GM18507 (cell line): ENCODE data around the gene HIRA.
"Not testable (repeated sequence)": the region's sequence is repeated elsewhere in the genome, so short reads cannot be mapped to it uniquely, and the experiment has no call there.

Experiments
- DNase-seq: peaks from one replicate; pipeline ENCODE4 v3.0.0; 2011; ENCODE audit warnings: low read depth; ENCODE audit not compliant: insufficient read length; ENCODE audit errors: extremely low spot score
- FAIRE-seq: peaks from 2 replicates; lab custom pipeline; 2011; peaks lifted over from hg19 to GRCh38; lab: Jason Lieb, UNC

The HIRA gene

DNA sequence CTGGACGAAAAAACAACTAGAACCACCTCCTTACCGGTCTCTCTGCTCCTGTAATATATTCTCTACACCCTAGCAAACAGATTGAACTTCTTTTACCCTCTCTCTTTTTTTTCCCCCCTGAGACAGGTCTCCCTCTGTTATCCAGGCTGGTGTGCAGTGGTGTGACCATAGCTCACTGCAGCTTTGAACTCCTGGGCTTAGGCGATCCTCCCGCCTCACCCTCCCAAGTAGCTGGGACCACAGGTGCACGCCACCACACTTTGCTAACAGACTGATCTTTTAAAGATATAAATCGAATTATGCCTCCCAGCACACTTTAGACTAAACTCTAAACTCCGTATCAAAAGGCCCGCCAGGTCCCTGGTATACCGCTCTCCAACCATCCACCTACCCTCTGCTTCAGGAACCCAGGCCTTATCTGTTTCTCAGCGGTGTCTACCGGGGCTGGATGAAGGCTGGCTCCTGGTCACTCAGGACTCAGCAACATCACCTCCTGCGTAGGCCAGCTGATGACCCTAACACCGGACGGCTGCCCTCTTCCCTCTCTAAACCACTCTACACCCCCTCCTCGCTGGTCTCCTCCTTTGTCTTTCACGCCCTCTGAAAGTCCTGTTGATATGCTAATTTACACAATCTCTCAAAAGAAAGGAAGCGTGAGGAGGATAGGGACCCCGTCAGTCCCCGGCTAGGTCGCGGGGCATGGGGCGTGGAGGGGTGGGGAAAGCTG, 15.2 kb upstream of the HIRA start:
- DNase-seq (no peak), FAIRE-seq (no peak)

- DNase-seq, FAIRE-seq: not testable (repeated sequence)
Measured at GRCh38 chr22:19445279-19445982, 13.9 kb upstream of the HIRA start.

DNA sequence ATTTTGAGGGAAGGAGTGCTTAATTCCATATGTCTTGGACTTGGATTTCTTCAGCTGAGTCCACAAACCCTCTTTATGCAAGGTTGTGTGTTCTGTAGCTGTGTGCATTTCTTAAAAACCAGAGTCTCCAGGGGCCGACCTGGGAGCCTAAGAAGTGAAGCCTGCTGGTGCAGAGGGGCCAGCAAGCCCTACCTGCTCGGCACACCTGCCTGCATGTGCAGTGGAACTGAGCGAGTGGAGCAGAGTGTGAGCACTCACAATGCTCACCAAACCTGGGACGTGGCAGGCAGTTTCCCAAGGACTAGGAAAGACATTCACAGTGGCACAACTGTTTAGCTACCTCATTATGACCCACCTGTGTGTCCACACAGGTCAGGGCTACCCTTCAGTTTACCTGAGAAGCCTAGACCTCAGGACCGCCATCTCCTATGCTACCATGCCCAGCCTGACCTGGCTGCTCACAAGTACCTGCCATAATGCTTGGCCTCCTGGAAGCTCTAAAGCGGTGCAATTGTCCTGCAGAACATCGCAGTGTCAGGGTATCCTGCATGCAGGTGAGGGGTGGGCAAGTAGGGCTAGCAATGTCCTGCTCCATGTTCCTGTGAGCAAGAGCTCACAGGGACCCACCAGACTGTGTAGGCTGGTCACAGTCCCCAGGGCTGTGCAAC, 12.1 kb upstream of the HIRA start:
- DNase-seq (no peak), FAIRE-seq (no peak)

DNA sequence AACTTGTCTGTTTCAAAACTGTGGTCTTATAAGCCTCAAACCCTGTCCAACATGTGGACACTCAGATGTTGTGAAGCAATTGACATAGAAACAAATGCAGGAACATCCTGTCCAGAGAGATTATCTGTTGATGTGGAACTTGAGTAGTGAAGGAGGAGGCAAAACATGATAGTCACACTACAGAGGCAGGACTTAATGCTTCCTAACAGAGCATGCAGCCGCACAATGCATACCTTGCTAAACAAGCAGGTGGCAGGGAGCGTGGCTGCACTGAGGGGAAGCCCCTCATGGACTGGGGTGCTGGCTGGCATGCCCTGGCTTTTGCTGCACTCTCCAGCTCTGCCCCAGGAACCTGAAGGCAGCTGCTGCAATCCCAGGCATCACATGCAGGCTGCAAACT, 10.6 kb upstream of the HIRA start:
- DNase-seq = no peak
- FAIRE-seq = no peak

DNA sequence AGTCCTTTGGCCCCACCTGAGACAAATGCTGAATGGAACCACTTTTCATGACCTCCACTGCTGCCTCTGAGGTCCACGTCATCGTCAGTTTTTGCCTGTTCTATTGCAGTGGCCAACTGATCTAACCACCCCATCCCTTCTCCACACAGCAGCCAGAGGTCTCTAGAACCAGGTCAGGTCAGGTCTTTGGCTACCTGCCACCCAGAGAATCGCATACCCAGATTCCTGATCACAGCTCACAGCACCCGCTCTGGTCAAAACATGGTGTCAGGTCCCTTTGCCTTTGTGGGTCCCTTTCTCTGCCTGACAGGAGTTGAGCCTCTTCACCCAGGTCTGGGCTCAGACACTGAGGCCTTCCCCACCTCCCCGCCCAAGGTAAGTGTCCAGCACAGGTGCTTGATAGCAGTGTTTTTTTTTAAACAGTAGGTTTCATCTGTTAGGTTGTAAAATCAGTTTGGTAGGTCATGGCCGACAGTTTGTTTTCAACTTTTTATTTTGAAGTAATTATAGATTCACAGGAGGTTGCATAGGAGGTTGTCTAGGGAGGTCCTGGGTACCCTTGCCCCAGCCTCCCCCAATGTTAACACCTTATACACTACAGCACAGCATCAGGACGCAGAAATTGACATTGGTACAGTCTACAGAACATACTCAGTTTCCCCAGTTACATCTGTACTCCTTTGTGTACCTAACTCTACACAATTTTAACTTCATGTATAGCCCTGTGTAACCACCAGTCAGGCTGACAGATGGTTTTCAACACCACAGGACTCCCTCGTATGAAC, 9.1 kb upstream of the HIRA start:
- DNase-seq = no peak
- no peak for FAIRE-seq

DNA sequence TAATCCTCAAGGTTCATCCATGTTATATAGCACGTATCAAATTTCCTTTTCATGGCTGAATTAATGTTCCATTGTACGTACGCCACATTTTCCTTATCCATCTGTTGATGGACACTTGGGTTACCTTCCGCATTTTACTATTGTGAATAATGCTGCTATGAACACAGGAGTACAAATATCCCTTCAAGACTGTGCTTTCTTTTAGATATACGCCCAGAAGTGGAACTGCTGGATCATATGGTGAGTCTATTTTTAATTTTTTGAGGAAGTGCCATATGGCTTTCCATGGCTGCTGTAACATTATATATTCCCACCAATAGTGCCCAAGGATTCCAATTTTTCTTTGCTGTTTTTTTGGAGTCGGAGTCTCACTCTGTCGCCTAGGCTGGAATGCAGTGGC, 6.8 kb upstream of the HIRA start:
- FAIRE-seq = no peak
- no peak for DNase-seq

DNA sequence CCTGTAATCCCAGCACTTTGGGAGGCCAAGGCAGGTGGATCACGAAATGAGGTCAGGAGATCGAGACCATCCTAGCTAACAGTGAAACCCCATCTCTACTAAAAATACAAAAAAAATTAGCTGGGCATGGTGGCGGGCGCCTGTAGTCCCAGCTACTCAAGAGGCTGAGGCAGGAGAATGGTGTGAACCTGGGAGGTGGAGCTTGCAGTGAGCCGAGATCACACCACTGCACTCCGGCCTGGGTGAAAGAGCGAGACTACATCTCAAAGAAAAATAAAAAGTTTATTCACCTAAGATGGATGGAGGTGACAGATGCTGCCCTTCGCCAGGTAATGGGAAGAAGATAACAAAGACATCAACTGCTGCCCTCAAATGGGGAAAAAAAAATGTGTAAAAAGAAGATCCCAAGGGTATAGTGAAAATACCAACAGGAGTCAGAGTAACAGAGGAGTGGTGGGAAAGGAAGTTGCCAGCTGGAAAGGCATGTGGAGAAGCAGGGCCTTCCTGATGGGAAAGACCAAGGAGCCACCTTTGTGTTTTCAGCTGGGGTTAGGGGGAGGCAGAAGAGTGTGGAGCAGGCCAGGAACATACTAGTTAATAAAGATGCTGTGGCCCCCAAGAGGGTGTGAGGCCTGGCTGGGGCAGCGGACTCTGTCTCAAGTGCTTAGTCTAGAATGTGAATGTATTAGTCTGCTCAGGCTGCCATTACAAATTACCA, 5.1 kb upstream of the HIRA start:
- DNase-seq, FAIRE-seq: not testable (repeated sequence)

- FAIRE-seq = no peak
- no peak for DNase-seq
Measured at GRCh38 chr22:19434829-19435580, 3.5 kb upstream of the HIRA start.

DNA sequence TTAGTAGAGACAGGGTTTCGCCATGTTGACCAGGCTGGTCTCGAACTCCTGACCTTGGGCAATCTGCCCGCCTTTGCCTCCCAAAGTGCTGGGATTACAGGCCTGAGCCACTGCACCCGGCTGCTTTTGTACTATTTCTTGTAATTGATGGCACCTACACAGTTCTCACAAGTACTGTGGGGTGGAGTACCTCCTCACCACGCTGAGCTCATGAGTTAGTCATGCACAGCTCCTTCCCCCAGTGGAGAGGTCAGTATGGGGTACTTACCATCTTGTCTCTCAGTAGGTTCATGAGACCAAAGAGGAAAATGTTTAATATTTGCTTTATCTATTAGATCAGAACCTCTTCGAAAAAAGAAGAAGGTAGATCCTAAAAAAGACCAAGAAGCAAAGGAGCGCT, 2.9 kb upstream of the HIRA start:
- DNase-seq (no peak), FAIRE-seq (no peak)

DNA sequence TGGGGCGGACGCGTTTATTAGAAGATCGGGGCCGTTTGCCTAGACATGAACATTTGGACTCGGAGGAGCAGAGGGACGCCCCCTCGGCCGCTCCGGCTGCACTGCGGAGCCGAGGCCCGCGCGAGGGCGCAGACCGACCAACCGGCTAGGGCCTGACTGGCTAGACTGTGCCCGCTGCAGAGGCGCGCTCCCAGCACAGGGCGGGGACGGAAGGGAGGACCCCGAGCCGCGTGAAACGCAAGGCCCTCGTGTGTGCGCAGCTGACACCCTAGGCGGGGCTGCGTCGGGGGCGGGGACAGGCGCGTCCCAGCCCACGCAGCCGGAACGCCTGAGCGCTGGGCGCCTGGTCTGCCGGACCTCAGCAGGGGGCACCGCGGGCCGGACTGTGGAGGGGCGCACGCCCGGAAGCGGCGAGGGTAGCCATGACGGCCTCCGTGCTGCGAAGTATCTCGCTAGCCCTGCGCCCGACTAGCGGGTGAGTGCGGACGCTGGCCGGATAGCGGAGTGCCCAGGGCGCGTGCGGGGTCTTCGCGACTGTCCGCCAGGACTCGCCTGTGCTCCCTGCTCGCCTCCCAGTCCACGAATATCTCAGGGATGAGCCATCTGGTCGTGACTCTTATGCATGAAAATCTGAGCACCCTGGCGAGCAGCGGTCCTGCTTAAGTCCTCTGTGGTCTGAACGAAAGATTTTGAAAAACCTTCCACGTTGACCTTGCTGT, 759 bp upstream of the HIRA start, which contains the start of gene MRPL40:
MRPL40 (plus strand) TSS at position 413 of the 719 bp plus-strand sequence; CDS start at position 423, 10 bp downstream.
- FAIRE-seq = peak; percentile 94
- peak; percentile 88 for DNase-seq

DNA sequence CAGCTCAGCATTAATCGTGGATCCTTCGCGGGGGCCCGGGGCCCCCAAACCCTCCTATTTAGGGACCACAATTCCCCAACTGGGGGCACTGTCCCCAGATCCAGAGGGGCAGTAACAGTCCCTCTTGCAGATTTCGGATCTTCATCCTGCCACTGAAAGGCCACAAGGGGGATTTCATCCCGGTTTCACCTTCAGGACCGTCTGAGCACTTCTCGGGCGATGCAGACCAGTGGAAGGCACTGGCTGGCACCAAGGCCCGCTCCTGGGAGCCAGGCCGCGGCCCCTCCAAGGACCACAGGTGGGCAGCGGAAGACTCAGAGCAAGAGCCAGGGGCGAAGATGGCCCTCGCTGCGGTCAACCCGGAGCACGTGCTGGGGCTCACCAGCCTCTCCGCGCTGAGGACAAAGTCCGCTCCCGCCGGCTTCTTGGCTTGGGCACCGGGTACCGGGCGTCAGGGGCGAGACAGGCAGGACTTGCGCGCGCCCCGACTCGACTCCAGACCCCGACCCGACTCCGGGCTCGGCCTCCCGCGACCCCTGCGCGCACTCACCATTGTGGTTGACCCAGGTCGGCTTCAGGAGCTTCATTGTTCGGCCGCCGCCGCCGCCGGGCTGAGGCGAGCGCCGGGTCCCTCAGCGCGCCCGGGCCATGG, 517 bp downstream of the HIRA start:
- no peak for FAIRE-seq
- no peak for DNase-seq

DNA sequence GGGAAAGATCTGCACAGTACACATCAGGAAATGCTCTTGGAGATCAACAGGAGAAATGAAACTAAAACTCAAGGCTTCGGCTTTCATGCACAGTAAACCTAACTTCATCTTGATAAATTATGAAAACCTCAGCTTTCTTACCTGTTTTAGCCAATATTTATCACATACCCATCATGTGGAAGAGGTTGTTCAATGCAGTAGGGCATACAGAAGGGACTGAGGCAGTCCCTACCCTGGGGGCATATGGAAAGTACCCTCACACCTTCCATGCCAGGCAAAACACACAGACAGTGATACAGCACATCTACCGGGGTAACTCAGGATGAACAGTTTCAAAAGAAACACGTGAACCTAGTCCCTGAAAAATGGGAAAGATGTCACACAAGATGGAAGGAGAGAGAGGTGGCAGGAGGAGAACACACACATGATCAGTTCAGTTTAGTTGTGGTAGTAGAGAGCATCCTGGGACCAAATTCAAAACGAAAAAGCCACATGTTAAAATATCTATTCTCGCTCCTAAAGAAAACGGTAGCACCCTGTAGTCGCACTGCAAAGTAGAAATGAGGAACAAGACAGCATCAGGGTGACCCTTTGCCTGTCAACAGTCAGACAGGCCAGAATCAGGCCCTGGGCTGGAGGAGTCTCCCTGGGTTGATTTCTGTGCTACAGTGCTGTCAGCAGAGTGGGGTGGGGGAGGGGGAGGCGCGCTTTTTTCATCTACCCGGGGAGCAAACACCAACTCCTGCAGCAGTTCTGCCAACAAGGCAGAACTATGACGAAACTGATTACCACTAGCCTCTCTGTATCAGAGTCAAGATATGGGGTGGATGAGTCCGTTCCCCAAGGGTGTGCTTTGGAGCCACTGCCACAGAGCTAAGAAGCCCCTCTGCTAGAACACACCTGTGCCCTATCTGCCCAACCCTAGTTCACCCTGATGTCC, 1.3 kb downstream of the HIRA start:
- DNase-seq = no peak
- peak; percentile 45 for FAIRE-seq

DNA sequence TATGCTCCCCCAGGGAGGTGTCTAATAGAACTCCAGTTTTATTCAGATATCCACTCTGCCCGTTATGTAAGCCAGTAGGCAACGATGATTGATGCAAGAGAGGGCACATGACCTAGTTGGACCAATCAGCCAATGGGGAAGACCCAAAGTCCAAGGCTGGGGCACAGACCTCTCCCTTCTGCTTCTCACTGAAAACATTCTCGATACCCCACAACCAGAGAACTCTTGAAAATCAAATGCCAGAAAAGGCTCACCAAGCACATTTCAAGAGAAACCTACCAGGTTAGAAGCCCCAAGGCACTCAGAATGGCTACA, 7.4 kb downstream of the HIRA start:
- no peak for FAIRE-seq

GRCh38 chr22:19422440-19423301, 8.9 kb downstream of the HIRA start:
- DNase-seq = no peak
- no peak for FAIRE-seq

More for the DNA sequence above, 7.4 kb downstream of the HIRA start:
- no peak for DNase-seq

- FAIRE-seq = no peak
- DNase-seq = no peak
Measured at GRCh38 chr22:19420321-19420720, 11.2 kb downstream of the HIRA start.
